CD4-positive, alpha-beta T cell treated with Interleukin-6 at 100 ng/mL for 8 hours (primary cell): Measurements from ENCODE around the gene PIK3R4.

Experiments
- DNase-seq: peaks from one replicate; pipeline ENCODE4 v3.0.0-alpha.2; 2020; ENCODE audit warnings: mixed read lengths, low spot score

The PIK3R4 gene

GRCh38 chr3:130746246-130747039 lies at the start of gene PIK3R4:
Gene PIK3R4 (minus strand): TSS chr3:130746829. CDS start chr3:130745218, 1,611 bp downstream.
- peak; percentile 96 for DNase-seq

GRCh38 chr3:130795396-130795795 lies 48.8 kb upstream of the PIK3R4 start:
- DNase-seq = no peak

- DNase-seq = no peak
Measured at GRCh38 chr3:130792246-130792645, 45.6 kb upstream of the PIK3R4 start.

- no peak for DNase-seq
Measured at GRCh38 chr3:130789782-130790322, 43.2 kb upstream of the PIK3R4 start.

GRCh38 chr3:130787422-130788068 lies 40.9 kb upstream of the PIK3R4 start:
- DNase-seq = no peak

GRCh38 chr3:130786306-130786705 lies 39.7 kb upstream of the PIK3R4 start:
- DNase-seq = no peak

GRCh38 chr3:130783629-130784028 lies 37.0 kb upstream of the PIK3R4 start:
- no peak for DNase-seq

GRCh38 chr3:130779486-130779885 lies 32.9 kb upstream of the PIK3R4 start:
- no peak for DNase-seq

- DNase-seq = no peak
Measured at GRCh38 chr3:130779031-130779430, 32.4 kb upstream of the PIK3R4 start.

- no peak for DNase-seq
Measured at GRCh38 chr3:130773366-130773765, 26.7 kb upstream of the PIK3R4 start.

- DNase-seq = no peak
Measured at GRCh38 chr3:130772129-130772528, 25.5 kb upstream of the PIK3R4 start.

- DNase-seq = no peak
Measured at GRCh38 chr3:130770644-130771043, 24.0 kb upstream of the PIK3R4 start.

- no peak for DNase-seq
Measured at GRCh38 chr3:130761730-130762311, 15.2 kb upstream of the PIK3R4 start.

GRCh38 chr3:130760922-130761321 lies 14.3 kb upstream of the PIK3R4 start:
- no peak for DNase-seq

- DNase-seq = peak; percentile 55
Measured at GRCh38 chr3:130759692-130760338, 13.2 kb upstream of the PIK3R4 start.

- no peak for DNase-seq
Measured at GRCh38 chr3:130758624-130759369, 12.2 kb upstream of the PIK3R4 start.

GRCh38 chr3:130757611-130758150 lies 11.1 kb upstream of the PIK3R4 start:
- DNase-seq = no peak

- DNase-seq = no peak
Measured at GRCh38 chr3:130755666-130756065, 9.0 kb upstream of the PIK3R4 start.

- DNase-seq = no peak
Measured at GRCh38 chr3:130748981-130749380, 2.4 kb upstream of the PIK3R4 start.

- no peak for DNase-seq
Measured at GRCh38 chr3:130748467-130748861, 1.8 kb upstream of the PIK3R4 start.

GRCh38 chr3:130743354-130743753 lies 3.3 kb downstream of the PIK3R4 start:
- DNase-seq = no peak
